PC-9 (cell line): ENCODE results near the gene MYADM. TPM values are rescaled to one million over a fixed set of nuclear protein-coding genes. Genes with fewer than 3 reads are reported as not detected.

Experiments
- BruUV-seq: library from RNA; stranded (reverse); fragments of 400-500 nt; replicated peaks from 2 replicates; lab custom pipeline; 2021; lab: Mats Ljungman, UMichigan
- CTCF ChIA-PET: fragments of 300-600 bp; sonication (Branson Sonifier 250); formaldehyde crosslinking; loops from one replicate; lab custom pipeline; 2022; ENCODE audit warnings: antibody characterized with exemption; lab: Charles Lee
- POLR2A ChIA-PET: fragments of 300-600 bp; sonication (Branson Sonifier 250); formaldehyde crosslinking; loops from one replicate; lab custom pipeline; 2022; ENCODE audit warnings: antibody characterized with exemption; ENCODE audit not compliant: unreplicated experiment; lab: Charles Lee
- DNase-seq, 2 experiments: peaks; one replicate each; pipeline versions ENCODE4 v3.0.0 to v3.0.0-alpha.2; 2015 to 2022; ENCODE audit warnings: mixed read lengths in 1 of 2
- H2AFZ ChIP-seq: fragments of 200-600 bp; sonication (generic); 2 replicates; pipeline ENCODE4 v1.8.1; 2017; ENCODE audit warnings: antibody characterized with exemption
- H3F3A ChIP-seq: fragments of 200-600 bp; sonication (generic); 2 replicates; pipeline ENCODE4 v1.8.1; 2017; ENCODE audit warnings: antibody characterized with exemption, mild to moderate bottlenecking, low read depth; ENCODE audit not compliant: insufficient read depth
- H3K27ac ChIP-seq: fragments of 200-600 bp; sonication (generic); 2 replicates; pipeline ENCODE4 v1.6.1; 2016; ENCODE audit warnings: mixed run types
- H3K27me3 ChIP-seq: fragments of 200-600 bp; sonication (generic); 2 replicates; pipeline ENCODE4 v1.6.1; 2016; ENCODE audit warnings: low read depth, mixed run types; ENCODE audit not compliant: insufficient read depth
- H3K36me3 ChIP-seq: fragments of 200-600 bp; sonication (generic); 2 replicates; pipeline ENCODE4 v1.6.1; 2016; ENCODE audit warnings: low read depth, mixed run types
- H3K4me1 ChIP-seq: fragments of 200-600 bp; sonication (generic); replicated peaks from 2 replicates; pipeline ENCODE4 v1.6.1; 2016; ENCODE audit warnings: mixed run types; ENCODE audit not compliant: insufficient read depth
- H3K4me2 ChIP-seq: fragments of 200-600 bp; sonication (generic); 2 replicates; pipeline ENCODE4 v1.6.1; 2017; ENCODE audit warnings: mixed run types
- H3K4me3 ChIP-seq: fragments of 200-600 bp; sonication (generic); 2 replicates; pipeline ENCODE4 v1.6.1; 2016; ENCODE audit warnings: mixed run types
- H3K79me2 ChIP-seq: fragments of 200-600 bp; sonication (generic); 2 replicates; pipeline ENCODE4 v1.6.1; 2017; ENCODE audit warnings: low read depth, mixed run types
- H3K9me2 ChIP-seq: fragments of 200-600 bp; sonication (generic); 2 replicates; pipeline ENCODE4 v1.8.1; 2017; ENCODE audit warnings: mild to moderate bottlenecking; ENCODE audit not compliant: insufficient read depth
- H3K9me3 ChIP-seq: fragments of 200-600 bp; sonication (generic); 2 replicates; pipeline ENCODE4 v1.8.1; 2016; ENCODE audit warnings: low read depth; ENCODE audit not compliant: insufficient read depth
- H4K20me1 ChIP-seq: fragments of 200-600 bp; sonication (generic); 2 replicates; pipeline ENCODE4 v1.8.1; 2017; ENCODE audit not compliant: insufficient read depth
- EZH2 ChIP-seq: fragments of 200-600 bp; sonication (generic); IDR thresholded peaks from 2 replicates; pipeline ENCODE4 v1.8.0; 2017; ENCODE audit warnings: antibody characterized with exemption, low read depth
- intact Hi-C: fragments of 100-400 bp; cut with micrococcal nuclease; formaldehyde crosslinking; loops from one replicate; pipeline ENCODE4 v1.10.0; 2022; ENCODE audit not compliant: unreplicated experiment
- total RNA-seq: library from RNA; stranded (reverse); gene quantifications from 2 replicates; pipeline ENCODE4 v1.2.3, GENCODE V29; 2021
- TF ChIP-seq, protein P1 (sequence below): fragments of 200-600 bp; sonication (generic); conservative IDR thresholded peaks from 2 replicates; pipeline ENCODE4 v1.6.1; 2017; ENCODE audit warnings: mixed run types, antibody characterized with exemption, mild to moderate bottlenecking, moderate library complexity

The MYADM gene
- total RNA-seq, 1 experiment from 2014 or later: 230 TPM

DNA sequence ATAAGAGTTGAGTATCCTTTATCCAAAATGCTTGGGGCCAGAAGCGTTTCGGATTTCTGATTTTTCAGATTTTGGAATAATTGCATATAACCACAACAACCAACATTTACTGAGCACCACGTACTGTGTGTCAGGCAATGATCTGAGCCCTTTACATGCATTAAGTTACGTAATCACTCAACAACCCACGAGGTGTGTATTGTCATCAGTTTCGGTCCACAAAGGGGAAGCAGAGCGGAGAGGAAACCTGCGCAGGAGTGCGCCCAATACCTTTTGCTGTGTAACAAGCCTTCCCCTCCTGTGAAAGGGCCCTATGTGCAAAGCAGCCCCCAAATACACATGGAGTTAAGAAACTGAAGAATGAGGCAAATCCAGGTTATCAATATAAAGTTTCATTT lies 22.8 kb upstream of the MYADM start:
- intact Hi-C loops: loop anchor here (5.0 kb wide), 1 partner anchor 257 kb away; the partner anchor contains the start of genes NDUFA3 and OSCAR
- no peak overlapping the region for H3K27ac ChIP-seq
- no peak overlapping the region for H3K4me3 ChIP-seq
- no peaks in the 10 kb centered on the region for H3K9me2 ChIP-seq
- no peaks in the 10 kb centered on the region for H3K27me3 ChIP-seq
- no peaks in the 10 kb centered on the region for H3K9me3 ChIP-seq
- no peaks in the 10 kb centered on the region for H4K20me1 ChIP-seq
- no peak for TF ChIP-seq EZH2
- H2AFZ ChIP-seq: no peak overlapping the region
- H3F3A ChIP-seq: peaks cover 35% of the 10 kb centered on the region
- H3K36me3 ChIP-seq: no peaks in the 10 kb centered on the region
- peaks cover 39% of the 10 kb centered on the region for H3K4me1 ChIP-seq
- POLR2A ChIA-PET: interaction anchor here (0.8 kb wide), 1 partner anchor 147 kb away, joined by 5 read pairs; no protein-coding TSS in a partner anchor
- DNase-seq: no peak
- no peaks in the 10 kb centered on the region for H3K79me2 ChIP-seq
- H3K4me2 ChIP-seq: no peak overlapping the region
- CTCF ChIA-PET: no interaction called here
- no TSS peak for BruUV-seq

DNA sequence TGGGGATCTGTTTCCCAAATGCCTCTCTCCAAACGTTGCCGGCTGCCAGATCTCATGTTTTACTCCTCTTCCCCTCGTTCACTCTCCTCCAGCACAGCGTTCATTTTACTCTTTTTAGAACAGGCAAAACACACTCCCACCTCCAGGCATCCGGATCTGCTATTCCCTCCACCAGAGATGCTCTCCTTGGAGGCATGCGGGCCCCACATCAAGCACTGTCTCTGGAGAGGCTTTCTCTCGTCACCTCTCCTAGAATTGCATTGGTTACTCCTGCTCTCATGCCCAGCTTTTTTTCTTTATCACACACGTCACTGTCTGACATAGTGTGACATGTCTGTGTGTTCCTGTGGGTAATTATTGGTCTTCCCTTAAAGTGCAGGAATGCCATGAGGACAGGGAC lies 20.1 kb upstream of the MYADM start:
- no peak for TF ChIP-seq EZH2
- TF ChIP-seq, protein P1, sequence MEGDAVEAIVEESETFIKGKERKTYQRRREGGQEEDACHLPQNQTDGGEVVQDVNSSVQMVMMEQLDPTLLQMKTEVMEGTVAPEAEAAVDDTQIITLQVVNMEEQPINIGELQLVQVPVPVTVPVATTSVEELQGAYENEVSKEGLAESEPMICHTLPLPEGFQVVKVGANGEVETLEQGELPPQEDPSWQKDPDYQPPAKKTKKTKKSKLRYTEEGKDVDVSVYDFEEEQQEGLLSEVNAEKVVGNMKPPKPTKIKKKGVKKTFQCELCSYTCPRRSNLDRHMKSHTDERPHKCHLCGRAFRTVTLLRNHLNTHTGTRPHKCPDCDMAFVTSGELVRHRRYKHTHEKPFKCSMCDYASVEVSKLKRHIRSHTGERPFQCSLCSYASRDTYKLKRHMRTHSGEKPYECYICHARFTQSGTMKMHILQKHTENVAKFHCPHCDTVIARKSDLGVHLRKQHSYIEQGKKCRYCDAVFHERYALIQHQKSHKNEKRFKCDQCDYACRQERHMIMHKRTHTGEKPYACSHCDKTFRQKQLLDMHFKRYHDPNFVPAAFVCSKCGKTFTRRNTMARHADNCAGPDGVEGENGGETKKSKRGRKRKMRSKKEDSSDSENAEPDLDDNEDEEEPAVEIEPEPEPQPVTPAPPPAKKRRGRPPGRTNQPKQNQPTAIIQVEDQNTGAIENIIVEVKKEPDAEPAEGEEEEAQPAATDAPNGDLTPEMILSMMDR: no peak
- no peaks in the 10 kb centered on the region for H3K9me2 ChIP-seq
- H4K20me1 ChIP-seq: no peaks in the 10 kb centered on the region
- peaks cover 25% of the 10 kb centered on the region for H3F3A ChIP-seq
- H3K36me3 ChIP-seq: no peaks in the 10 kb centered on the region
- no peak overlapping the region for H3K4me3 ChIP-seq
- H3K9me3 ChIP-seq: no peaks in the 10 kb centered on the region
- no peak for DNase-seq
- H3K27me3 ChIP-seq: no peaks in the 10 kb centered on the region
- H3K79me2 ChIP-seq: no peaks in the 10 kb centered on the region
- intact Hi-C loops: no loop called here
- no TSS peak for BruUV-seq
- H3K4me2 ChIP-seq: no peak overlapping the region
- peaks cover 24% of the 10 kb centered on the region for H3K4me1 ChIP-seq
- H3K27ac ChIP-seq: no peak overlapping the region
- POLR2A ChIA-PET: interaction anchor here (0.5 kb wide), 1 partner anchor 335 kb away, joined by 4 read pairs; no protein-coding TSS in a partner anchor
- CTCF ChIA-PET: no interaction called here
- H2AFZ ChIP-seq: no peak overlapping the region

DNA sequence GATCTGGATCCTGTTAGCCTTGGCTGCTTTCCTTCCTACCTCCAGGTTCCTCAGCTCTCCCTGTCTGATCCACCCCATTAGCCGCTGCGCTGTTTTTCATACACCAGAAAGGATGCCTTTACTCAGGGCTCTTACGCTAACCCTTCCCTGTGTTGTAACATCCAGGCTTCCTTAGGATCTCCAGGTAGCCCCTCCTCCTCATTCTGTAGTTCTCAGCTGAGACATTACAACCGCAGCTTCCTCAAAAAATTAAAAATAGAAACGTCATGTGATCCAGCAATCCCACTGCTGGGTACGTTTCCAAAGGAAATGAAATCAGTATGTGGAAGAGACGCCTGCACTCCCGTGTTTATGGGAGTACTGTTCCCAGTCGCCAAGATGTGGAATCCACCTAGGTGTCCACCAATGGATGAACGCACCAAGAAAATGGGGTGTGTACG lies 18.4 kb upstream of the MYADM start:
- no peak overlapping the region for H3K27ac ChIP-seq
- POLR2A ChIA-PET: interaction anchor here (0.6 to 0.7 kb wide), 2 partner anchors 12 to 18 kb away, joined by 5 to 7 read pairs; partner anchors contain the start of gene MYADM
- peaks cover 10% of the 10 kb centered on the region; the same call in 1 of the 2 replicates for H3F3A ChIP-seq

More for the DNA sequence above, 18.4 kb upstream of the MYADM start:
- Histone ChIP-seq H2AFZ (no peak overlapping the region), H3K27me3 (no peaks in the 10 kb centered on the region), H3K36me3 (no peaks in the 10 kb centered on the region), H3K9me2 (no peaks in the 10 kb centered on the region), H3K4me2 (no peak overlapping the region), H3K4me3 (no peak overlapping the region), H4K20me1 (no peaks in the 10 kb centered on the region), H3K79me2 (no peaks in the 10 kb centered on the region), H3K9me3 (no peaks in the 10 kb centered on the region), H3K4me1 (0 out of 2 replicates have a peak, but pooled peaks cover 7% of the 10 kb centered on the region)
- no peak for DNase-seq
- intact Hi-C loops: no loop called here
- CTCF ChIA-PET: no interaction called here
- no TSS peak for BruUV-seq
- TF ChIP-seq, protein P1: no peak
- TF ChIP-seq EZH2: no peak
